ENCODE data around the gene NPHS1.
"Not testable (repeated sequence)": the region's sequence is repeated elsewhere in the genome, so short reads cannot be mapped to it uniquely, and the experiment has no call there.

The NPHS1 gene

DNA sequence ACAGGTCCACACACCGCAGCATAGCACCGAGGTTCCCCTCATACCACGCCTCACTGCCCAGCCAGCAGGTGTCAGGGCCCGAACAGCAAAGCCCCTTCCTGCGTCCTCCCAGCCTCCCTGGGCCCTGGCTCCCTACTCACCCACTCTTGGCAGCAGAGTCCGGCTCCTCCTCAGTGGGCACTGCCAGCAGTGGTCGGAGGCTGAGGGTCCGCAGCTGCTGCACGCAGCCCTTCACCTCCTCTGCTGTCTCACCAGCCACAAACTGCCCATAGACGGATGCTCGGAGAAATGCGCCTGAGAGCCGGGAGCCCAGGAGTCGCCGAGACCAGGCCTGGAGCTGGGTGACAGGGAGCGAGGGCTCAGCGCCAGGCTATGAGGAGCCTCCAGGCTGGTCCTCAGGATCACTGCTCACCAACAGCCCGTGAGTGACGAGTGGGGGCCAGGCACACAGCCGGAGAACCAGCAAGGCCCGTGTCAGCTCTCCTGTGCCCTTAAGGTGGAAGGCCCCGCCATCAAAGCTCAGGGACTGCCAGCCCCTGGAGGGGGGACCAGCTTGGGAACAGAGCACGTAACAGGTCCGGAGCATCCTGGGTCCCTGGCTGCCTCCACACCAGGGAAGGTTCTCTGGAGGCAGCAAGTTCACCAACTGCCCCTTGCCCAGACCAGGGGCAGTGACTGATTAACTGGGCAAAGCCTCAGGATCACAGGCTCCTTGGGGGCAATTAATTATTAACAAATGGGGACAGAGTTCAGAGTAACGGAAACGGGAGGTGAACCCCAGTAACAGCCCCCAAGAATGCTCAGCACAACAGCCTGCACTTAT lies 39.9 kb downstream of the NPHS1 start, which contains the start of gene PRODH2:
PRODH2 (minus strand) TSS at position 626 of the 823 bp plus-strand sequence; CDS start at position 586, 40 bp downstream.
- no peak for DNase-seq (ENCODE audit: low read depth)

DNA sequence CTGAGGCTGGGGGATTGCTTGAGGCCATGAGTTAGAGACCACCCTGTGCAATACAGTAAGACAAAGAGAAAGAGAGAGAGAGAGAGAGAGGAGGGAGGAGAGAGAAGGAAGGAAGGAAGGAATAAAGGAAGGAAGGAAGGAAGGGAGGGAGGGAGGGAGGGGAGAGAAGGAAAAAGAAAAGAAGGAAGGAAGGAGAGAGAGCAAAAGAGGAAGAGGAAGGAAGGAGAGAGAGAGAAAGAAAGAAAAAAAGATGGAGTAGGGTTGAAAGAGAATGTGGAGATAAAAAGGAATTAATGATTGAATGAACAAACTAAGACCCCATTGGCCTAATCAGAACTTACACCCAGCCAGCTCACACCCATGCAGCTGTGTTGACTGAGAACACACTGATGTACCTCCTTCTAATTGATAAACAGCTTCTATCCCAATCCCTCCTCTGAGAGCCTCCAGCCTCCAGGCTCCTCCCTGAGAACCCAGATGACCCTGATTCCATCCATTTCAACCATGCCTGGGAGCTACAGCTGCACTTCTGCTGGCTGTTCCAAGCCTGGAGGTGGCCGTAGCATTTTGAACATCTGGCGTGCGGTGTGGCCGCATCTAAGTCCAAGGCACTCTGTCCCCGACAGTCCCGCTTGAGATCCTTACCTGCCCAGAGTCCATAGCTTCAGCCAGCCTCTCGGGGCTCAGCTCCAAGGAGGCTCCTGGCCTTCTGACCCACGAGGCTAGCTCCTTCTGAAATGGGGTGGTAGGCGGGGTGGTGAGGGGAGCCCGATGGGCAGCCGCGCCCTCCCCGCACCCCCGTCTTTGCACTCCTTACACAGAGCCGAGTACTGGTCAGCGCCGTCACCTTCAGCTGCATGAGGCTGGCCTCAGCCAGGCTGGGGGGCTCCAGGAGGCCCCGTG lies 40.7 kb downstream of the NPHS1 start:
- no peak for DNase-seq (ENCODE audit: low read depth)

DNA sequence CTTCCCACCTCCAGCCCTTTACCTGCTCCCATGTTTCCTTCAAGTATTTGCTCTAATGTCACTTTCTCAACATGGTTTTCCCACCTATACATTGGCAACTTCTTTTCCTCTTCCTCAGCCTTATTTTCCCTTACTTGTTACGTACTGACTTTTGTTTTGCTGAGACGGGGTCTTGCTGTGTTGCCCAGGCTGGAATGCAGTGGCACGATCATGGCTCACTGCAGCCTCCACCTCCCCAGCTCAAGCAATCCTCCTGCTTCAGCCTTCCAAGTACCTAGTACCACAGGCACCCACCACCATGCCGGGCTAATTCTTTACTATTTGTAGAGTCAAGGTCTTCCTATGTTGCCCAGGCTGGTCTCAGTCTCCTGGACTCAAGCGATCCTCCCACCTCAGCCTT lies 44.7 kb downstream of the NPHS1 start:
- DNase-seq (ENCODE audit: low read depth): no peak

DNA sequence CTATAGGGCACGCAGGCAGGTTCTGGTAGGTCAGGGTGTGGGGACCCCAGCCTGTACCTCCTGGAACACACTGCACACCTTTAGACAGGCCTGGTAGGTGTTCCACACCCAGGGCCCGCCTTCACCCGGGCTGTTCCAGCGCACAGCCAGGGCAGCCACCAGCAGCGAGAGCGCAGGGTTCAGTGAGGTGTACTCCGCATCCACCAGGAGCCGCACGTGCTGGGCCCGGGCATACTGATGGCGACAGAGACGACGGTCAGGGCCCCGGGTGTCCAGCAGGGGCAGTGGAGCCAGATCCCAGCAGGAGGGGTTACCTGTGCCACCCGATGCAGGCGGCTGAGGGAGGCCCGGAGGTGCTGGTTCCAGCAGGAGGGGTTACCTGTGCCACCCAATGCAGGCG lies 45.7 kb downstream of the NPHS1 start:
- no peak for DNase-seq (ENCODE audit: low read depth)

DNA sequence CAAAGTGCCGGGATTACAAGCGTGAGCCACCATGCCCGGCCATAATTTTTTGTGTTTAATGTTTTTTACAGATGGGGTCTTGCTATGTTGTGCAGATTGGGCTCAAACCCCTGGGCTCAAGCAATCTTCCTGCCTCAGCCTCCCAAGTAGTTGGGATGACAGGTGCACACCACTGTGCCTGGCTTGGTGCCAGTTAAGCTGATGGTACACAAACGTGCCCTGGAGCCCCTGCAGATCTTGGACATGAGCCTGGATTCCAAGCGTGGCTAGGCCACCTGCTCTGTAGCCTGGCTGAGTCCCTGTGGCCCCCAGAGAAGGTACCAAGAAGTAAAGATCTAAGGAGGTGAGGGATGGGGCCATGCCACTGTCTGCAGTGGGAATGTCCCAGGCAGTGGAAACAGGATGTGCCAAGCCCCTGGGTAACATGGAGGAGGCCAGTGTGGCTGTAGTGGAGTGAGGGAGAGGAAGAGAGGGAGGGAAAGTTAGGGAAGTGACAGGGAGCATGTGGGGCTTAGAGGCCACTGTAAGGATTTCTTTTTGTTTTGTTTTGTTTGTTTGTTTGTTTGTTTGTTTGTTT lies 46.7 kb downstream of the NPHS1 start:
- no peak for DNase-seq (ENCODE audit: low read depth)

DNA sequence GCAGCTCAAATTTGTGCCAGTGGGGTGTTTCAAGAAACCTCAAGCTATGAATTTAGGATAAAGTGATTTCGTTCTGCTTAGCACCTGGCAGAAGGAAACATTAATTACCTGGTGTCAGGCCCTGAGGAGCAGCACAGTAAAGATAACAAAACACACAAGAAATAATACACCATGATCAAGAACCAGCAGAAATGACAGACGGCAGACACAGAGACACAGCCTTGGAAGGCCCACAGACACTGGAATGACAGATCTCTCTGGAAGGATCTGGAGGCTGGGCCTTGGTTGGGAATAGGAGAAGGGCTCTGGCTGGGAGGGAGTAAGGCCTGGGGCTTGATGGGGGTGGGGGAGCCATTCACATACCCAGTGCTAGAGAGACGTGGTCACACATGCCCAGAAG lies 50.5 kb downstream of the NPHS1 start:
- no peak for DNase-seq (ENCODE audit: low read depth)

DNA sequence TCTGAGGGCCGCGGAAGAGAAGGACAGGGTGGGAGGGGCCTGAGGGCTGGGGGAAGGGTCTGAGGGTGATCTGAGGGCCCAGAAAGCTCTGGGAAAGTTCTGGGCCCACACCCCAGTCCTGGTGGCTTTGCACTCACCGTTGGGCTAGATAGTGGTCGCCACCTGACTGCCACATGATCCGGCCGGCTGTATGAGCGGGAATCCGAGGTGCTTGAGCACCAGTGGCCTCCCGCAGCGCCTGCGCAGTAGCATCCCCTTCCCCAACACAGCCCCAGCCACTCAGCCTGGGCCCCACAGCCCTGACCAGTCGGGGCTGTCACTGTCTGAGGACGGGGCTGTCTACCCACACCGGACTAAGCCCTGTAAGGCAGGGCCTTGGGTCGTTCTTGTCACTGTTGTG lies 54.6 kb downstream of the NPHS1 start:
- no peak for DNase-seq (ENCODE audit: low read depth)

DNA sequence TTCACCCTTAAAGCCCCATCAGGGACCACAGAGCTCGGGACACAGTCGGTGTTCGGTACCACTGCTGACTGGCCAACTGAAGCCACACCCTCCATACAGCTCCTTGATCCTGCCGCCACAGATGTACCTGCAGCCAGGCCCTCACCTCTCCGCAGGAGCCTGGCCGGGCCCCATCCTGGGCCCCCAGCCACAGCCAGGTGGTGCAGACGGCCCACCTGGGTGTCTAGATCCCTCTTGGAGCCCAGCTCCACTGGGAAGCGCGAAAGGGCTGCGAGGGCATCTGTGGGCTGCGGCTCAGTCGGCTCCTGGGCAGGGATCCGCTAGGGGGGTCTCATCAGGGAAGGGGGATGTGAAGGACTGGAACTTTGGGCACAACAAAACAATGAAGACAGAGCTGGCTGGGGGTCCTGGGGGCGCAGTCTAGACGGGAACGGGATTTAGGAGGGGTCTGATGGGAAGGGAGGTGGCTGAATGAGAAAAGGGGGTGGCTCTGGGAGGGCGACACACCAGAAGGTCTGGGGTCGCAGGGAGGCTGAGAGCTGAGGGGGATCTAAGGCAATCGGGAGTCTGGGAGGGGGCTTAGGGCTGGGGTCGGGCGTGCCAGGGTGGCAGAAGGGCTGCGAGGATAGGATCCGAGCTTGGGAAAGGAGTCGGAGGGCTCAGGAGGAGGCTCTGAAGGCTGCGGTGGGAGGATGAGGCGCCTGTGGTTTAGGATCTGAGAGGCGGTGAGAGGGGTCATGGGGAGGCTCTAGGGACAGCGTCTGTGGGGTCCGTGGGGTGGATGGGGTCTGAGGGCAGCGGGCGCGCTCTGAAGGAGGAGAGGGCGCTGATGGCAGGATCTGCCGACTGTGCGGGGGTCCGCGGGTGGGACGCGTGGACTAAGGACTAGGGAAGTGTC lies 55.4 kb downstream of the NPHS1 start:
- no peak for DNase-seq (ENCODE audit: low read depth)

DNA sequence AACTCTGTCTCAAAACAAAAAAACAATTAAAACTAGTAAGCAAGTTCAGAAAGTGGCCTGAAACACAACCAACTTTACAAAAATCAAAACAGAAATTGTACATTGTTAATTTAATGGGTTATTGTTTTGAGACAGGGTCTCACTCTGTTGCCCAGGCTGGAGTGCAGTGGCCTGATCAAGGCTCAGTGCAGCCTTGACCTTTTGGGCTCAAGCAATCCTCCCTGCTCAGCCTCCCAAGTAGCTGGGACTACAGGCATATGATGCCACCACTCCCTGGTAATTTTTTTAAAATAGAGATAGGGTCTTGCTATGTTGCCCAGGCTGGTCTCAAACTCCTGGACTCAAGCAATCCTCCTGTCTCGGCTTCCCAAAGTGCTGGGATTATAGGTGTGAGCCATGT lies 56.7 kb downstream of the NPHS1 start:
- not testable (repeated sequence) for DNase-seq (ENCODE audit: low read depth)

DNA sequence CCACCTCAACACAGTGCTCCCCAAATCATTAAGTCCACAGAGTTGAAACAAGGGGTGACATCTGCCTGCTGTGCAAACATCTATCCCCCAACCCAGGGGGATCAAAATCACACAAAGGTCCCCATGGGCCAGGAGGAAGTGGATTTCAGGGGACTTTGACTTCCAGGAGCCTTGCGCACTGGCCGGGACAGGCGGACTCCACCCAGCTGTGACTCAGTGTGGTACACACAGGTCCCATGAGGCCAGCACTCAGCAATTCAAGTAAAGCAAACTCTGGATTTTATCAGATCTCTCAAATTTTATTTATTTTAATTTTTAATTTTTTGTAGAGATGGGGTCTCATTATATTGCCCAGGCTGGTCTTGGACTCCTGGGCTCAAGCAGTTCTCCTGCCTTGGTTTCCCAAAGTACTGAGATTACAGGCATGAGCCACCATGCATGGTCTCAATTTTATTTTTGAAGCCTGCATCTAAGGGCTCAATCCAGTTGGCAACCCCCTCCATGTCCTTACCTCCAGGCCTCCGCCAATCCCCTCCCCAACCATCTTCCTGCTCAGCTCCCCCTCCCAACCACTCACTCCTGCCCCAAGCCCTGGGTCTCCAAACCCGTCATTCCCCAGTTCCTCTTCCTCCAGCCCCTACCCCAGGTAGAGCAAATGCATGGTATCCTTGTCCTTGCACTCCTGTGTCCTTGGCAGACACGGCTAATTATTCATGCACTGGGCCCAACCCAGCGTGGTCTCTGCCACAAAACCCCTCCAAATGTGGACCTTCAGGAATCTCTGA lies 58.7 kb downstream of the NPHS1 start:
- DNase-seq (ENCODE audit: low read depth): no peak

DNA sequence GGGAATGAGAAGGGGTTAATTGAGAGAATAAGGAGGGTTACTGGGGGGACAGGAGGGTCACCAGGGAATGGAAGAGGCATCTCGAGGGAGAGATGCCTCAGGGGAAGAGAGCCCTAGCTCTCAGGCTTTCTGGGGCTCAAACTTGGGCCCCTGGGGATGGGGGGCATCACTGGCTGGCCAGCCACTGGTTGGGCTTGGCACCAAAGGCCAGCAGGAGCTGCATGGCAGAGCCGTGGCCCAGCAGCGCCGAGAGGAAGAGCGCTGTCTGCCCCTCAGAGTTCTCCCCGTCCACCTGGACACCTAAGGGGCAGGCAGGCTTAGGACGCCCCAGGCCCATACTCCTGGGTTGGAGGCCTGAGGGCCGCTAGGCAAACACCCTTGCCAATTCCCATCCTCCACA lies 59.4 kb downstream of the NPHS1 start:
- no peak for DNase-seq (ENCODE audit: low read depth)

DNA sequence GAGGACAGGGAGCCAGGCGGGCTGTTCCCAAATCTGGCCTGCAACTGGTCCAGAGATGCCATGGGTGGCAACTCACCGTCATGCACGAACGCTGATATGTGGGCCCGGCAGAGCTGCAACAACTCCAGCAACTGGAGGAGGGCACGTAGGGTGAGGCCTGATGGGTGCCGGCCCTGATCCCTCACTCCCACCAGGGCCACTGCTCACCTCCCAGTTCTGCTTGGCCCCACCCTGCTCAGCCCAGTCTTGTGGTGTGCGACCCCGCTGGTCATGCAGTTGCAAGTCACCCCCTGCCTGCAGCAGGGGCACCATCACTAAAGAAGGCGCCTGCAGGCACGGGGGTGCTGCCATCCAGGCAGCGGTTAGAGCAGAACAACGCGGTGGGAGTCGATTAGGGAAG lies 60.0 kb downstream of the NPHS1 start:
- DNase-seq (ENCODE audit: low read depth): no peak

DNA sequence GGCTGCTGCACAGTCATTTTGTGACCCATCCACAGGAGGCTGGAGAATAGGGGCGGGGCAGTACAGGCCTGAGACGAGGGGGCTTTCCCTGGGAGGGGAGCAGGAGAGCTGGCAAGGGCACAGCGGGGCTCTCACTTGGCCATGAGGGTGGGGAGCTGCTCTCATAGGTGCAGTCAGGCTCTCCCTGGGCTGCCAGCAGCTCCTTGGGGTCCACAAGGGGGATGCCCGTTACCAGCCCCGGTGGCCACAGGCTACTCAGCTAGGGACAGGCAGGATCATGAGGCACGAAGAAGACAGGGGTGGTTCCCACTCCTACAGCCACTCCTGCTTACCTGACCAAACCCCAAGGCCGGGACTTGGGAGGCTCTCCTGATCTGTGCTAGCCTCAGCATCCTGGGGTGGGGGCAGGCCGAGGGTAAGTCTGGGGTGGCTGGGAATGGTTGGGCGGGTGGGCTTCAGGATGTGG lies 60.5 kb downstream of the NPHS1 start:
- no peak for DNase-seq (ENCODE audit: low read depth)

DNA sequence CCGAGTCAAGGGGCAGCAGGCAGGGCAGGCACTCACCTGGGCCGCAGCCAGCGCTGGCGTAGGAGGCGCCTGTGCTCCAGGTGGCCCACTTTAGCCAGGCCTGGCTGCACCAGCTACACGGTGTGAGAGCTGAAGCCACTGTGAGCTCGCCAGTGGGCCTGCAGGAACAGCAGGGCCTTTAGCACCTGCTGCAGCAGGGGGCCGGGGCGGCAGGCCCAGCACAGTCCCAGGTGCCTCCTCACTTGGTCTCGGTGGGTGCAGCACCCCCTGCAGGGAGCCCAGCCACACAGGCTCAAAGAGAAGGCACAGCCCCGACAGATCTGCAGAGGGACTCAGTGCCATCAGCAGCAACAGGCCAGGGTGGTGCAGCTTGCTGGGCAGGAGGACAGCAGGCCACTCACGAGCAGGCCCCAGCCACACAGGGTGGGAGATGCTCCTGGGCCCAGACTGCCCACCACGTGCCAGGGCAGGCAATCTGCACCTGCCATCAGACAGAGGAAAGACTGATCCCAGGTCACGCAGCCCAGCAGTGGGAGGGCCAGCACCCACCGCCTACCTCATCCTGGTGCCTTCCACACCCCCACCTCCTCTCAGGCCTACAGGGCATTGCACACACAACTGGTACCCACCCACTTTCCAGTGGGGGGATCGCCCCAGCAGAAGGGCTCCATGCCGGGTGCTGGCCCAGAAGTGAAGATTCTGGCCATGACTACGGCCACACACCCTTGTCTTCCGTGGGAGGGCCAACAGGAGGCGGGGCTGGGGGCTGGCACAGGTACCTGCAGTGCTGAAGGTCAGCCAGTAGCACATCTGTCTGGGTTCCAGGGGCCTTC lies 61.1 kb downstream of the NPHS1 start:
- DNase-seq (ENCODE audit: low read depth): no peak

DNA sequence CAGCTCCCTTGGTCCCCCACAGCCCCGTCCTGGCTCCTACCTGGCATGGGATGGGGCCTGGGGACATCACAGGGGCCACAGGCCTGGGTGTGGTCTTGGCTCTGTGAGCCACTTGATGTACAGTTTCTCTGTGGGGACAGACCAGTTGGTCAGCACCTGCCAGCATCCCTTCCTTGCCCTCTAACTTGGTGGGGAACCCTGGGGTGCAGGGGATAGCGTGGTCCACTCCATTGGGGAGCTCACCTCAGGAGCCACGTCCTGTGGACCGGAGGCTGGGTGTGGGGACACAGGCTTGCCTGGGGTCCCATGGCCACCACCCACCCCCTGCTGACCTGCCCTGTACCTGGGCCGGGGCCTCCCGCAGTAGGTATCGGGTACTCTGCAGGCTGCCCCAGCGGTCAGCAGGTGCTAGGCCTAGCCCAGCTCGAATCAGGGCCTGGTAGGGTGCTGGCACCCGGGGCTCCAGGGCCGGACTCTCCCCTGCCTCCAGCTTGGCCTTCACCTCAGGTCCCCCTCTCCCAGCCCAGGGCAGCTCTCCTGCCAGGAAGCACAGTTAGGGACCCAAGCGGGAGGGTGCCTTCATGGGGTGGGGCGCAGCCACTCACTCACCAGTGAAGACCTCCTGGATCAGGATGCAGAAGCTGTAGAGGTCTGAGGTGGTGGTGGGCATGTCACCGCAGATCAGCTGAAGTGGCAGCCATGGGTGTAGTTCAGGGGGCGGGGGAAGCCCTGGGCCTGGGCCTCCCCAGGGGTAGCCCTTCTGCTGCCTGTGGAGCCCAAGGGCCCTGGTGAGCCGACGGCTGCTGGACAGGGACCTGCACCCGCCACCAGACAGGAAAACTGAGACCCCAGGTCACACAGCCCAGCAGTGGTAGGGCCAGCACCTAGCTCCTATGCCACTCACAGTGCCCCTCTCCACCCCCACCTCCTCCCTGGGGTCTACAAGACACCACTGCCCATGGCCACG lies 62.0 kb downstream of the NPHS1 start:
- no peak for DNase-seq (ENCODE audit: low read depth)

DNA sequence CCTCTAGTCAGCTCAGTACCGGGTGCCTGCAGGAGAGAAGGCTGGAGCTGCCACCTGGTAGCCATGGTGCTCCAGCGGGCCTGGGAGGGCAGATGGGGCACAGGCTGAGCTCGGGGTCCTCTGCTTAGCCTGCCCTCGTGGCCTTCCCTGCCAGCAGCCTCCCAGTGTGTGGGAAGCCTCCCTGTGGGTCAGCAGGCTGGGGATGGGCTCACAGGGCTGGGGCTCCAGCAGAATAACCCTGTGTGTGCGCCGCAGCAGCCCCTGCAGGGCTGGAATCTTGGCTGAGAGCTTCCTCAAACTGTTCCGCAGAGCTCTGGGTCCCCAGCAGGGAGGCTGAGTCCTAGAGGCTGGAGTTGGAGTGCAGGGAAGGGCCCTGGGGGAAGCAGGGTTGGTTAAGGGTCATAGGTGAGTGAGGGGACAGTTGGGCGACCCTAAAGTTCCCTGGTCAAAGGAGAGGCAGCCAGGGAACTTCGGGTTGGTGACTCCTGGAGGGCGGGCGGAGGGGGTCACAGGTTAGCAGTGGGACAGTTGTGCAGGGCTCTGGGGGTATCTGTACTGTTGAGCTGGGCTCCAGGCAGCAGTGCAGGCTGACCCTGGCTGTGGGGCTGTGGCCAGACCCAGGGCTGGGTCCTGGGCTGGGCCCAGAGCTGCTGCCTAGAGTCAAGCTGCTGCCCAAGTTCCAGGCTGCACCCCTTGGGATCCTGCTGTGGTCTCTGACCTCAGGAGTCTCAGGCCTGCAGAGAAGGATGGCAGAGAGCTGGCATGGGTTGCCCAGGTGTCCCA lies 62.9 kb downstream of the NPHS1 start:
- DNase-seq (ENCODE audit: low read depth): no peak

DNA sequence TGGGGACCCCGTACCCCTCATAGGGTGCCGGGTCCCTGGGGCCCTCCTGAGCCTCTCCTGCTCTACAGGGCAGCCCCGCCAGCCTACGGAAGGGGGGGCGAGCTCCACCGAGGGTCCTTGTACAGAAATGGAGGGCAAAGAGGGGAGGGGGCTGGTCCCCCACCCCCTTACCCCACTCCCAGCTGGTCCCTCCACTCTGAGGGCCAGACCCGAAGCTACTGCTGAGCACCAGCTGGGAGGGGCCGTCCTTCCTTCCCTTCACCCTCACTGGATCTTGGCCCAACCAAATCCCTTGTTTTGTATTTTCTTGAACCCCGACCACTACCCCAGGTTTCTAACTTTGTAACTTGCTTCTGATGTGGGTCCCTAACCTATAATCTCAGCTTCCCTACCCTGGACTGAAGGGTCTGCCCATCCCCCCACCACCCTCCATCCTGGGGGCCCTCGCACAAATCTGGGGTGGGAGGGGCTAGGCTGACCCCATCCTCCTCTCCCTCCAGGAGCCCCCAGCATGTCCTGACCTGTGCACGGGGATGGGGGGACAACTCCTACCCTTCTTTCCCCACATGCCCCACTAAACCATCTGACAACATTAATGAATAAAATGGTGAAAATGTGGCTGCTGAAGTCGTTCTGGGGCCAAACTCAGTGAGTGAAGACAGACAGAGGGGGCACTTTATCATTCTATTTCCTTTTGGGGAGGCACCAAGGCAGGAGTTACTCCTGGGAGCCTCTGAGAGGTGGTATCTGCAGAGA lies 63.9 kb downstream of the NPHS1 start:
- no peak for DNase-seq (ENCODE audit: low read depth)

Measured in T follicular helper cell (primary cell).